ENCODE data around the gene WWOX.

WWOX gene

GRCh38 chr16:78957317-78958100 lies 858.1 kb downstream of the WWOX start:
- DNase-seq (ENCODE audit: low read depth in 1 of 2, low spot score in 1 of 2) = no peak

- no peak for DNase-seq (ENCODE audit: low read depth in 1 of 2, low spot score in 1 of 2)
Observed at GRCh38 chr16:78961464-78961863, 862.0 kb downstream of the WWOX start.

GRCh38 chr16:78962457-78962929 lies 863.0 kb downstream of the WWOX start:
- DNase-seq (ENCODE audit: low read depth in 1 of 2, low spot score in 1 of 2) = no peak

- no peak for DNase-seq (ENCODE audit: low read depth in 1 of 2, low spot score in 1 of 2)
Observed at GRCh38 chr16:78967948-78968347, 868.5 kb downstream of the WWOX start.

- no peak for DNase-seq (ENCODE audit: low read depth in 1 of 2, low spot score in 1 of 2)
Observed at GRCh38 chr16:78969721-78970120, 870.3 kb downstream of the WWOX start.

- no peak for DNase-seq (ENCODE audit: low read depth in 1 of 2, low spot score in 1 of 2)
Observed at GRCh38 chr16:78970650-78971049, 871.2 kb downstream of the WWOX start.

- no peak for DNase-seq (ENCODE audit: low read depth in 1 of 2, low spot score in 1 of 2)
Observed at GRCh38 chr16:78972006-78972405, 872.6 kb downstream of the WWOX start.

GRCh38 chr16:78972986-78973385 lies 873.5 kb downstream of the WWOX start:
- no peak for DNase-seq (ENCODE audit: low read depth in 1 of 2, low spot score in 1 of 2)

- peak in 1 of 2 donors; percentile 11 for DNase-seq (ENCODE audit: low read depth in 1 of 2, low spot score in 1 of 2)
Observed at GRCh38 chr16:78976212-78976611, 876.8 kb downstream of the WWOX start.

- no peak for DNase-seq (ENCODE audit: low read depth in 1 of 2, low spot score in 1 of 2)
Observed at GRCh38 chr16:78980825-78981224, 881.4 kb downstream of the WWOX start.

GRCh38 chr16:78982096-78982744 lies 882.8 kb downstream of the WWOX start:
- DNase-seq (ENCODE audit: low read depth in 1 of 2, low spot score in 1 of 2) = no peak

GRCh38 chr16:78984324-78984723 lies 884.9 kb downstream of the WWOX start:
- no peak for DNase-seq (ENCODE audit: low read depth in 1 of 2, low spot score in 1 of 2)

GRCh38 chr16:78984887-78985464 lies 885.5 kb downstream of the WWOX start:
- DNase-seq (ENCODE audit: low read depth in 1 of 2, low spot score in 1 of 2) = no peak

GRCh38 chr16:78985716-78986605 lies 886.5 kb downstream of the WWOX start:
- DNase-seq (ENCODE audit: low read depth in 1 of 2, low spot score in 1 of 2) = no peak

- no peak for DNase-seq (ENCODE audit: low read depth in 1 of 2, low spot score in 1 of 2)
Observed at GRCh38 chr16:78987666-78988065, 888.2 kb downstream of the WWOX start.

GRCh38 chr16:78988361-78988969 lies 889.0 kb downstream of the WWOX start:
- no peak for DNase-seq (ENCODE audit: low read depth in 1 of 2, low spot score in 1 of 2)

GRCh38 chr16:78990309-78990701 lies 890.9 kb downstream of the WWOX start:
- no peak for DNase-seq (ENCODE audit: low read depth in 1 of 2, low spot score in 1 of 2)

- no peak for DNase-seq (ENCODE audit: low read depth in 1 of 2, low spot score in 1 of 2)
Observed at GRCh38 chr16:78992001-78992400, 892.5 kb downstream of the WWOX start.

- DNase-seq (ENCODE audit: low read depth in 1 of 2, low spot score in 1 of 2) = no peak
Observed at GRCh38 chr16:78993346-78993745, 893.9 kb downstream of the WWOX start.

- DNase-seq (ENCODE audit: low read depth in 1 of 2, low spot score in 1 of 2) = no peak
Observed at GRCh38 chr16:78994135-78994745, 894.8 kb downstream of the WWOX start.

Measured in activated T-helper 1 cell treated with anti-CD3 and anti-CD28 coated beads, Interleukin-2, amount 50 U/mL, for 16 hours (primary cell).